ENCODE results near the gene MOBP.
"Not testable (repeated sequence)": the region's sequence is repeated elsewhere in the genome, so short reads cannot be mapped to it uniquely, and the experiment has no call there.

MOBP gene

GRCh38 chr3:39467394-39468107 lies at the start of gene MOBP:
TSS of gene MOBP (plus strand) at chr3:39467680. CDS start at chr3:39502070, 34,390 bp downstream.
- in situ Hi-C loops (cut with MboI; ENCODE audit: low sequenced_read_pairs), result no loop called here

- in situ Hi-C loops (cut with MboI; ENCODE audit: low sequenced_read_pairs), result not testable (repeated sequence)
Observed at GRCh38 chr3:39418556-39419225, 48.8 kb upstream of the MOBP start.

GRCh38 chr3:39419742-39420315 lies 47.7 kb upstream of the MOBP start:
- in situ Hi-C loops (cut with MboI; ENCODE audit: low sequenced_read_pairs), result no loop called here

- in situ Hi-C loops (cut with MboI; ENCODE audit: low sequenced_read_pairs), result no loop called here
Observed at GRCh38 chr3:39420543-39420942, 46.9 kb upstream of the MOBP start.

GRCh38 chr3:39423436-39423970 lies 44.0 kb upstream of the MOBP start:
- in situ Hi-C loops (cut with MboI; ENCODE audit: low sequenced_read_pairs), result no loop called here

GRCh38 chr3:39426312-39426711 lies 41.2 kb upstream of the MOBP start:
- in situ Hi-C loops (cut with MboI; ENCODE audit: low sequenced_read_pairs), result no loop called here

- in situ Hi-C loops (cut with MboI; ENCODE audit: low sequenced_read_pairs), result no loop called here
Observed at GRCh38 chr3:39427506-39427905, 40.0 kb upstream of the MOBP start.

GRCh38 chr3:39428745-39429201 lies 38.7 kb upstream of the MOBP start:
- in situ Hi-C loops (cut with MboI; ENCODE audit: low sequenced_read_pairs), result no loop called here

- in situ Hi-C loops (cut with MboI; ENCODE audit: low sequenced_read_pairs), result no loop called here
Observed at GRCh38 chr3:39429466-39429865, 38.0 kb upstream of the MOBP start.

GRCh38 chr3:39432342-39432741 lies 35.1 kb upstream of the MOBP start:
- in situ Hi-C loops (cut with MboI; ENCODE audit: low sequenced_read_pairs), result no loop called here

- in situ Hi-C loops (cut with MboI; ENCODE audit: low sequenced_read_pairs), result no loop called here
Observed at GRCh38 chr3:39433642-39434041, 33.8 kb upstream of the MOBP start.

- in situ Hi-C loops (cut with MboI; ENCODE audit: low sequenced_read_pairs), result no loop called here
Observed at GRCh38 chr3:39434574-39434973, 32.9 kb upstream of the MOBP start.

- in situ Hi-C loops (cut with MboI; ENCODE audit: low sequenced_read_pairs), result no loop called here
Observed at GRCh38 chr3:39435006-39435748, 32.3 kb upstream of the MOBP start.

GRCh38 chr3:39438880-39439279 lies 28.6 kb upstream of the MOBP start:
- in situ Hi-C loops (cut with MboI; ENCODE audit: low sequenced_read_pairs), result no loop called here

GRCh38 chr3:39440316-39440715 lies 27.2 kb upstream of the MOBP start:
- in situ Hi-C loops (cut with MboI; ENCODE audit: low sequenced_read_pairs), result no loop called here

GRCh38 chr3:39443530-39443929 lies 23.9 kb upstream of the MOBP start:
- in situ Hi-C loops (cut with MboI; ENCODE audit: low sequenced_read_pairs), result no loop called here

GRCh38 chr3:39445927-39446326 lies 21.6 kb upstream of the MOBP start:
- in situ Hi-C loops (cut with MboI; ENCODE audit: low sequenced_read_pairs), result no loop called here

- in situ Hi-C loops (cut with MboI; ENCODE audit: low sequenced_read_pairs), result no loop called here
Observed at GRCh38 chr3:39446444-39446843, 21.0 kb upstream of the MOBP start.

GRCh38 chr3:39447637-39448483 lies 19.6 kb upstream of the MOBP start:
- in situ Hi-C loops (cut with MboI; ENCODE audit: low sequenced_read_pairs), result no loop called here

GRCh38 chr3:39448506-39449233 lies 18.8 kb upstream of the MOBP start:
- in situ Hi-C loops (cut with MboI; ENCODE audit: low sequenced_read_pairs), result no loop called here
